GM13976 (cell line): ENCODE results near the gene MAPKAPK5.
"Not testable (repeated sequence)": the region's sequence is repeated elsewhere in the genome, so short reads cannot be mapped to it uniquely, and the experiment has no call there.

ENCODE experiments used
- DNase-seq: peaks from one replicate; pipeline ENCODE4 v3.0.0; 2012; ENCODE audit warnings: low spot score
- CTCF ChIP-seq: IDR thresholded peaks from 2 replicates; pipeline ENCODE4 v1.5.1; 2012; ENCODE audit warnings: borderline replicate concordance, mild to moderate bottlenecking; ENCODE audit not compliant: insufficient read depth; ENCODE audit errors: extremely low read depth, missing control alignments, control extremely low read depth
- in situ Hi-C: fragments of 300-500 bp; cut with MboI; formaldehyde crosslinking; loops from one replicate; pipeline ENCODE4 v1.12.0; 2022; ENCODE audit warnings: low sequenced_read_pairs, mixed read lengths, inconsistent platforms; ENCODE audit not compliant: unreplicated experiment

The MAPKAPK5 gene

GRCh38 chr12:111826992-111827391 is 15.0 kb upstream of the MAPKAPK5 start:
- no peak for DNase-seq
- no peak for TF ChIP-seq CTCF
- in situ Hi-C loops, result no loop called here

- in situ Hi-C loops, result no loop called here
- TF ChIP-seq CTCF, result no peak
- DNase-seq, result no peak
These were observed 14.1 kb upstream of the MAPKAPK5 start for GRCh38 chr12:111827907-111828306.

- in situ Hi-C loops, result no loop called here
- no peak for TF ChIP-seq CTCF
- no peak for DNase-seq
These were observed 13.6 kb upstream of the MAPKAPK5 start for GRCh38 chr12:111828338-111828979.

- in situ Hi-C loops, DNase-seq: not testable (repeated sequence)
These were observed 12.4 kb upstream of the MAPKAPK5 start for GRCh38 chr12:111829635-111830034.

- in situ Hi-C loops, DNase-seq: not testable (repeated sequence)
These were observed 7.2 kb upstream of the MAPKAPK5 start for GRCh38 chr12:111834740-111835386.

GRCh38 chr12:111835531-111836181 is 6.4 kb upstream of the MAPKAPK5 start:
- DNase-seq, in situ Hi-C loops: not testable (repeated sequence)

- TF ChIP-seq CTCF, result no peak
- in situ Hi-C loops, result no loop called here
- DNase-seq, result no peak
These were observed 3.7 kb upstream of the MAPKAPK5 start for GRCh38 chr12:111838353-111838752.

GRCh38 chr12:111840807-111841206 is 1.2 kb upstream of the MAPKAPK5 start:
- TF ChIP-seq CTCF, result no peak
- in situ Hi-C loops, result no loop called here
- DNase-seq, result no peak
